ENCODE data around the gene NR6A1. TPM values are rescaled to one million over a fixed set of nuclear protein-coding genes. Genes with fewer than 3 reads are reported as not detected.

NR6A1 gene
- total and polyA plus RNA-seq, 2 of the 13 experiments (the other 11 are each of a cell fraction or from before 2014, with no cell fraction given), result 28.1 to 31.5 TPM

- TF ChIP-seq, protein P1, sequence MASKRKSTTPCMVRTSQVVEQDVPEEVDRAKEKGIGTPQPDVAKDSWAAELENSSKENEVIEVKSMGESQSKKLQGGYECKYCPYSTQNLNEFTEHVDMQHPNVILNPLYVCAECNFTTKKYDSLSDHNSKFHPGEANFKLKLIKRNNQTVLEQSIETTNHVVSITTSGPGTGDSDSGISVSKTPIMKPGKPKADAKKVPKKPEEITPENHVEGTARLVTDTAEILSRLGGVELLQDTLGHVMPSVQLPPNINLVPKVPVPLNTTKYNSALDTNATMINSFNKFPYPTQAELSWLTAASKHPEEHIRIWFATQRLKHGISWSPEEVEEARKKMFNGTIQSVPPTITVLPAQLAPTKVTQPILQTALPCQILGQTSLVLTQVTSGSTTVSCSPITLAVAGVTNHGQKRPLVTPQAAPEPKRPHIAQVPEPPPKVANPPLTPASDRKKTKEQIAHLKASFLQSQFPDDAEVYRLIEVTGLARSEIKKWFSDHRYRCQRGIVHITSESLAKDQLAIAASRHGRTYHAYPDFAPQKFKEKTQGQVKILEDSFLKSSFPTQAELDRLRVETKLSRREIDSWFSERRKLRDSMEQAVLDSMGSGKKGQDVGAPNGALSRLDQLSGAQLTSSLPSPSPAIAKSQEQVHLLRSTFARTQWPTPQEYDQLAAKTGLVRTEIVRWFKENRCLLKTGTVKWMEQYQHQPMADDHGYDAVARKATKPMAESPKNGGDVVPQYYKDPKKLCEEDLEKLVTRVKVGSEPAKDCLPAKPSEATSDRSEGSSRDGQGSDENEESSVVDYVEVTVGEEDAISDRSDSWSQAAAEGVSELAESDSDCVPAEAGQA (IDR thresholded peaks at IDR 0.05; ENCODE audit: low read depth), result peak; percentile 83; the same call in 1 of the 2 replicates
- TF ChIP-seq, protein P1 (CRISPR knock-in tag; IDR thresholded peaks at IDR 0.05; ENCODE audit: borderline replicate concordance), result no peak
- TF ChIP-seq KLF13 (CRISPR knock-in tag; IDR thresholded peaks at IDR 0.05), result no peak
- TF ChIP-seq KMT2A (CRISPR knock-in tag; IDR thresholded peaks at IDR 0.05), result peak; percentile 45
- TF ChIP-seq ZNF30 (CRISPR knock-in tag; IDR thresholded peaks at IDR 0.05), result no peak
- no peak for TF ChIP-seq CREB3 (CRISPR knock-in tag; IDR thresholded peaks at IDR 0.05)
- no peak for TF ChIP-seq ZNF468 (CRISPR knock-in tag; IDR thresholded peaks at IDR 0.05)
- peak; percentile 55; the same call in 1 of the 2 replicates for TF ChIP-seq NFIC (IDR thresholded peaks at IDR 0.05; ENCODE audit: low read length)
- TF ChIP-seq TFDP1 (CRISPR knock-in tag; IDR thresholded peaks at IDR 0.05; ENCODE audit: borderline replicate concordance), result peak; percentile 64; the same call in 1 of the 2 replicates
- peak; percentile 72 for TF ChIP-seq PRDM15 (CRISPR knock-in tag; IDR thresholded peaks at IDR 0.05)
- no peak for TF ChIP-seq AGO2 (optimal IDR thresholded peaks at IDR 0.05; ENCODE audit: low read depth, low read length)
- TF ChIP-seq SAP130 (CRISPR knock-in tag; IDR thresholded peaks at IDR 0.05; ENCODE audit: low read depth), result peak; percentile 92
Observed at GRCh38 chr9:124771021-124771866, at the start of gene NR6A1 (continued).
